ENCODE measurements around the gene CCL20. TPM values are rescaled to one million over a fixed set of nuclear protein-coding genes. Genes with fewer than 3 reads are reported as not detected.

CCL20 gene
- total and polyA plus RNA-seq, 2 of the 13 experiments (the other 11 are each of a cell fraction or from before 2014, with no cell fraction given), result 223 to 903 TPM

DNA sequence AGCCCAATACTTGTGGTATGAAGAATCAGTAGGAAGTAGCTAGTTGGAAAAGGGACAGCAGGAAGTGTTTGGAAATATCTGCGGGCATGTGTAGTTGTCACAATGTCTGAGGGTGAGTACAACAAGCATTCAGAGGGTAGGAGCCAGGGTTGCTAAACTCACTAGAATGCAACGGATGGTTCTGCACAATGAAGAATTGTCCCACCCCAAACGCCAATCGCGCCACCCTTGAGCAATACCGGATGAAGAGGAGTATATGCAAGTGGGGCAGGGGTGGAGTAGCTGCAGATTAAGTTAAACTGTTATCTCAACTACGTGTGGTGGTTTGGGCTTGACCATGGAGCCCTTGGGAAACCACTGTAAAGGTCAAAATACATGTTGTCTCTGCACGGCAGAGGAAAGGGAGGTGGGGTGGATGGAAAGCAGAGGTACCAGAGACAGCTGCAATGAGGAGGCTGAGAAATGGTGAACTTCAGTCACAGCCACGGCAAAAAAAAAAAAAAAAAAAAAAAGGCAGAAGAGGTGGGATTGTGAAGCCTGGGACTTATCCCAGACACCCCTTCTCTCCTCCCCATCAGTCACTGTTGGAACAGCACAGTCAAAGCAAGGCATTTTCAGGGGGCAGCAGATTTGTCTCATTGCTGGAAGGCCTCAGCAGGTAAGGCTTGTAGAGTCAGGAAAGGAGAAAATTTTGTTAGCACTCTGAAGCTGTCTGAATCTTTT lies 5.2 kb downstream of the CCL20 start (continued):
- peak; percentile 97; the same call in 1 of the 2 replicates for TF ChIP-seq ZNF34 (CRISPR knock-in tag; IDR thresholded peaks at IDR 0.05; ENCODE audit: borderline replicate concordance)
- no peak for TF ChIP-seq ZFP62 (CRISPR knock-in tag; IDR thresholded peaks at IDR 0.05)
- TF ChIP-seq NONO (IDR thresholded peaks at IDR 0.05), result no peak
- peak; percentile 99 for TF ChIP-seq NONO (CRISPR knock-in tag; conservative IDR thresholded peaks at IDR 0.05)
- TF ChIP-seq ZNF225 (CRISPR knock-in tag; IDR thresholded peaks at IDR 0.05), result no peak; the same call in 1 of the 2 replicates
- TF ChIP-seq, protein P1, sequence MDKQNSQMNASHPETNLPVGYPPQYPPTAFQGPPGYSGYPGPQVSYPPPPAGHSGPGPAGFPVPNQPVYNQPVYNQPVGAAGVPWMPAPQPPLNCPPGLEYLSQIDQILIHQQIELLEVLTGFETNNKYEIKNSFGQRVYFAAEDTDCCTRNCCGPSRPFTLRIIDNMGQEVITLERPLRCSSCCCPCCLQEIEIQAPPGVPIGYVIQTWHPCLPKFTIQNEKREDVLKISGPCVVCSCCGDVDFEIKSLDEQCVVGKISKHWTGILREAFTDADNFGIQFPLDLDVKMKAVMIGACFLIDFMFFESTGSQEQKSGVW (CRISPR knock-in tag; IDR thresholded peaks at IDR 0.05; ENCODE audit: borderline replicate concordance), result peak; percentile 47; the same call in 1 of the 2 replicates
- TF ChIP-seq MAFK (conservative IDR thresholded peaks at IDR 0.05 in 1 of 2, IDR thresholded peaks at IDR 0.05 in 1 of 2; ENCODE audit: low read length in 2 of 2), result 0 out of 4 replicates have a peak, but pooled peaks of 1 of the 2 experiments have one; percentile 11
- TF ChIP-seq RXRA (CRISPR knock-in tag; IDR thresholded peaks at IDR 0.05), result peak; percentile 98
- no peak for TF ChIP-seq SRSF1 (optimal IDR thresholded peaks at IDR 0.05; ENCODE audit: low read depth, low read length)
- TF ChIP-seq, protein P2, sequence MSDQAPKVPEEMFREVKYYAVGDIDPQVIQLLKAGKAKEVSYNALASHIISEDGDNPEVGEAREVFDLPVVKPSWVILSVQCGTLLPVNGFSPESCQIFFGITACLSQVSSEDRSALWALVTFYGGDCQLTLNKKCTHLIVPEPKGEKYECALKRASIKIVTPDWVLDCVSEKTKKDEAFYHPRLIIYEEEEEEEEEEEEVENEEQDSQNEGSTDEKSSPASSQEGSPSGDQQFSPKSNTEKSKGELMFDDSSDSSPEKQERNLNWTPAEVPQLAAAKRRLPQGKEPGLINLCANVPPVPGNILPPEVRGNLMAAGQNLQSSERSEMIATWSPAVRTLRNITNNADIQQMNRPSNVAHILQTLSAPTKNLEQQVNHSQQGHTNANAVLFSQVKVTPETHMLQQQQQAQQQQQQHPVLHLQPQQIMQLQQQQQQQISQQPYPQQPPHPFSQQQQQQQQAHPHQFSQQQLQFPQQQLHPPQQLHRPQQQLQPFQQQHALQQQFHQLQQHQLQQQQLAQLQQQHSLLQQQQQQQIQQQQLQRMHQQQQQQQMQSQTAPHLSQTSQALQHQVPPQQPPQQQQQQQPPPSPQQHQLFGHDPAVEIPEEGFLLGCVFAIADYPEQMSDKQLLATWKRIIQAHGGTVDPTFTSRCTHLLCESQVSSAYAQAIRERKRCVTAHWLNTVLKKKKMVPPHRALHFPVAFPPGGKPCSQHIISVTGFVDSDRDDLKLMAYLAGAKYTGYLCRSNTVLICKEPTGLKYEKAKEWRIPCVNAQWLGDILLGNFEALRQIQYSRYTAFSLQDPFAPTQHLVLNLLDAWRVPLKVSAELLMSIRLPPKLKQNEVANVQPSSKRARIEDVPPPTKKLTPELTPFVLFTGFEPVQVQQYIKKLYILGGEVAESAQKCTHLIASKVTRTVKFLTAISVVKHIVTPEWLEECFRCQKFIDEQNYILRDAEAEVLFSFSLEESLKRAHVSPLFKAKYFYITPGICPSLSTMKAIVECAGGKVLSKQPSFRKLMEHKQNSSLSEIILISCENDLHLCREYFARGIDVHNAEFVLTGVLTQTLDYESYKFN (CRISPR knock-in tag; conservative IDR thresholded peaks at IDR 0.05), result peak; percentile 98
- TF ChIP-seq, protein P3, sequence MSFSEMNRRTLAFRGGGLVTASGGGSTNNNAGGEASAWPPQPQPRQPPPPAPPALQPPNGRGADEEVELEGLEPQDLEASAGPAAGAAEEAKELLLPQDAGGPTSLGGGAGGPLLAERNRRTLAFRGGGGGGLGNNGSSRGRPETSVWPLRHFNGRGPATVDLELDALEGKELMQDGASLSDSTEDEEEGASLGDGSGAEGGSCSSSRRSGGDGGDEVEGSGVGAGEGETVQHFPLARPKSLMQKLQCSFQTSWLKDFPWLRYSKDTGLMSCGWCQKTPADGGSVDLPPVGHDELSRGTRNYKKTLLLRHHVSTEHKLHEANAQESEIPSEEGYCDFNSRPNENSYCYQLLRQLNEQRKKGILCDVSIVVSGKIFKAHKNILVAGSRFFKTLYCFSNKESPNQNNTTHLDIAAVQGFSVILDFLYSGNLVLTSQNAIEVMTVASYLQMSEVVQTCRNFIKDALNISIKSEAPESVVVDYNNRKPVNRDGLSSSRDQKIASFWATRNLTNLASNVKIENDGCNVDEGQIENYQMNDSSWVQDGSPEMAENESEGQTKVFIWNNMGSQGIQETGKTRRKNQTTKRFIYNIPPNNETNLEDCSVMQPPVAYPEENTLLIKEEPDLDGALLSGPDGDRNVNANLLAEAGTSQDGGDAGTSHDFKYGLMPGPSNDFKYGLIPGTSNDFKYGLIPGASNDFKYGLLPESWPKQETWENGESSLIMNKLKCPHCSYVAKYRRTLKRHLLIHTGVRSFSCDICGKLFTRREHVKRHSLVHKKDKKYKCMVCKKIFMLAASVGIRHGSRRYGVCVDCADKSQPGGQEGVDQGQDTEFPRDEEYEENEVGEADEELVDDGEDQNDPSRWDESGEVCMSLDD (CRISPR knock-in tag; IDR thresholded peaks at IDR 0.05; ENCODE audit: borderline replicate concordance), result peak; percentile 48; the same call in 1 of the 2 replicates
- TF ChIP-seq, protein P4, sequence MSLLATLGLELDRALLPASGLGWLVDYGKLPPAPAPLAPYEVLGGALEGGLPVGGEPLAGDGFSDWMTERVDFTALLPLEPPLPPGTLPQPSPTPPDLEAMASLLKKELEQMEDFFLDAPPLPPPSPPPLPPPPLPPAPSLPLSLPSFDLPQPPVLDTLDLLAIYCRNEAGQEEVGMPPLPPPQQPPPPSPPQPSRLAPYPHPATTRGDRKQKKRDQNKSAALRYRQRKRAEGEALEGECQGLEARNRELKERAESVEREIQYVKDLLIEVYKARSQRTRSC (CRISPR knock-in tag; IDR thresholded peaks at IDR 0.05; ENCODE audit: low read depth), result peak; percentile 65; the same call in 1 of the 2 replicates
- peak; percentile 93 for TF ChIP-seq ZBTB3 (CRISPR knock-in tag; IDR thresholded peaks at IDR 0.05; ENCODE audit: borderline replicate concordance, low read depth)
- peak; percentile 54 for TF ChIP-seq NFYC (CRISPR knock-in tag; IDR thresholded peaks at IDR 0.05)
- TF ChIP-seq, protein P5, sequence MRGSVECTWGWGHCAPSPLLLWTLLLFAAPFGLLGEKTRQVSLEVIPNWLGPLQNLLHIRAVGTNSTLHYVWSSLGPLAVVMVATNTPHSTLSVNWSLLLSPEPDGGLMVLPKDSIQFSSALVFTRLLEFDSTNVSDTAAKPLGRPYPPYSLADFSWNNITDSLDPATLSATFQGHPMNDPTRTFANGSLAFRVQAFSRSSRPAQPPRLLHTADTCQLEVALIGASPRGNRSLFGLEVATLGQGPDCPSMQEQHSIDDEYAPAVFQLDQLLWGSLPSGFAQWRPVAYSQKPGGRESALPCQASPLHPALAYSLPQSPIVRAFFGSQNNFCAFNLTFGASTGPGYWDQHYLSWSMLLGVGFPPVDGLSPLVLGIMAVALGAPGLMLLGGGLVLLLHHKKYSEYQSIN (CRISPR knock-in tag; IDR thresholded peaks at IDR 0.05; ENCODE audit: borderline replicate concordance), result no peak
- peak; percentile 52; the same call in 1 of the 2 replicates for TF ChIP-seq KMT2A (CRISPR knock-in tag; IDR thresholded peaks at IDR 0.05)
